Hepatocyte (in vitro differentiated cells): ENCODE measurements around the gene DMAC1. TPM values are rescaled to one million over a fixed set of nuclear protein-coding genes. Genes with fewer than 3 reads are reported as not detected.

Source experiments
- DNase-seq: peaks from one replicate; pipeline ENCODE4 v3.0.0-alpha.2; 2016; ENCODE audit warnings: low spot score
- H2AFZ ChIP-seq: fragments of 200-600 bp; sonication (generic); 2 replicates; pipeline ENCODE4 v1.6.0; 2016; ENCODE audit warnings: antibody characterized with exemption, mild to moderate bottlenecking
- H3K27ac ChIP-seq: fragments of 200-600 bp; sonication (generic); 2 replicates; pipeline ENCODE4 v1.5.1; 2016; ENCODE audit warnings: mild to moderate bottlenecking
- H3K27me3 ChIP-seq: fragments of 200-600 bp; sonication (generic); 2 replicates; pipeline ENCODE4 v1.6.1; 2016
- H3K36me3 ChIP-seq: fragments of 200-600 bp; sonication (generic); replicated peaks from 2 replicates; pipeline ENCODE4 v1.5.1; 2016; ENCODE audit warnings: low read depth; ENCODE audit not compliant: insufficient read depth
- H3K4me1 ChIP-seq: fragments of 200-600 bp; sonication (generic); 2 replicates; pipeline ENCODE4 v1.5.1; 2016; ENCODE audit warnings: mild to moderate bottlenecking, moderate library complexity; ENCODE audit not compliant: insufficient read depth
- H3K4me2 ChIP-seq: fragments of 200-600 bp; sonication (generic); 2 replicates; pipeline ENCODE4 v1.6.0; 2016
- H3K4me3 ChIP-seq: fragments of 200-600 bp; sonication (generic); 2 replicates; pipeline ENCODE4 v1.5.1; 2016; ENCODE audit warnings: mild to moderate bottlenecking
- H3K79me2 ChIP-seq: fragments of 200-600 bp; sonication (generic); 2 replicates; pipeline ENCODE4 v1.6.0; 2017; ENCODE audit warnings: mild to moderate bottlenecking
- H3K9me2 ChIP-seq: fragments of 200-600 bp; sonication (generic); replicated peaks from 2 replicates; pipeline ENCODE4 v1.6.0; 2017; ENCODE audit warnings: mild to moderate bottlenecking; ENCODE audit not compliant: insufficient read depth
- H3K9me3 ChIP-seq: fragments of 200-600 bp; sonication (generic); 2 replicates; pipeline ENCODE4 v1.5.1; 2016; ENCODE audit warnings: low read depth, mild to moderate bottlenecking
- H4K20me1 ChIP-seq: fragments of 200-600 bp; sonication (generic); 2 replicates; pipeline ENCODE4 v1.6.0; 2016; ENCODE audit warnings: mild to moderate bottlenecking; ENCODE audit not compliant: insufficient read depth, poor library complexity, severe bottlenecking
- CTCF ChIP-seq: fragments of 200-600 bp; sonication (generic); IDR thresholded peaks from 2 replicates; pipeline ENCODE4 v1.5.1; 2016; ENCODE audit warnings: antibody characterized with exemption, mild to moderate bottlenecking; ENCODE audit not compliant: poor library complexity
- EZH2 ChIP-seq: fragments of 200-600 bp; sonication (generic); IDR thresholded peaks from 2 replicates; pipeline ENCODE4 v1.6.1; 2016; ENCODE audit warnings: antibody characterized with exemption, mild to moderate bottlenecking, borderline replicate concordance
- EZH2phosphoT487 ChIP-seq: fragments of 200-600 bp; sonication (generic); IDR thresholded peaks from one replicate; pipeline ENCODE4 v1.6.1; 2018; ENCODE audit warnings: antibody characterized with exemption, mild to moderate bottlenecking, low read depth, moderate library complexity; ENCODE audit not compliant: unreplicated experiment, severe bottlenecking
- WGBS: methylation state at CpG from one replicate; pipeline ENCODE4 v1.1.6; 2016; ENCODE audit warnings: low lambda C conversion rate; ENCODE audit errors: missing lambda C conversion rate; 5-methylcytosine and 5-hydroxymethylcytosine counted together
- polyA plus RNA-seq: library from polyadenylated mRNA; unstranded; fragments of >200 nt; fragmentation: Nextera tagmentation; extraction: Ambion mirVana; gene quantifications from 2 replicates; pipeline ENCODE4 v1.2.1, GENCODE V29; 2016
- total RNA-seq: library from RNA; depleted of rRNA; stranded (reverse); fragments of >200 nt; gene quantifications from 2 replicates; pipeline ENCODE4 v1.2.3, GENCODE V29; 2014

The DMAC1 gene
- total and polyA plus RNA-seq, 2 experiments from 2014 or later: 20.3 to 88.2 TPM

- Histone ChIP-seq H3K4me2 (no peak overlapping the region), H3K27ac (no peak overlapping the region), H3K79me2 (no peaks in the 10 kb centered on the region), H3K4me3 (no peak overlapping the region), H3K9me3 (no peaks in the 10 kb centered on the region), H3K9me2 (no peaks in the 10 kb centered on the region), H3K36me3 (no peaks in the 10 kb centered on the region), H3K4me1 (no peaks in the 10 kb centered on the region), H3K27me3 (no peaks in the 10 kb centered on the region), H2AFZ (no peak overlapping the region), H4K20me1 (no peaks in the 10 kb centered on the region)
- WGBS: 88% methylated on average over 3 of the region's 3 CpGs
- TF ChIP-seq EZH2phosphoT487 (no peak), EZH2 (no peak), CTCF (no peak)
- no peak for DNase-seq
These were observed 13.8 kb downstream of the DMAC1 start for GRCh38 chr9:7785813-7786212.

GRCh38 chr9:7784472-7784871 is 15.1 kb downstream of the DMAC1 start:
- Histone ChIP-seq H3K9me3 (no peaks in the 10 kb centered on the region), H3K27ac (no peak overlapping the region), H3K79me2 (no peaks in the 10 kb centered on the region), H4K20me1 (no peaks in the 10 kb centered on the region), H3K27me3 (no peaks in the 10 kb centered on the region), H3K4me2 (no peak overlapping the region), H3K9me2 (no peaks in the 10 kb centered on the region), H3K4me3 (no peak overlapping the region), H2AFZ (no peak overlapping the region), H3K36me3 (no peaks in the 10 kb centered on the region), H3K4me1 (peaks cover 5% of the 10 kb centered on the region)
- no peak for DNase-seq
- TF ChIP-seq EZH2phosphoT487 (no peak), EZH2 (no peak), CTCF (no peak)
- WGBS: 88% methylated on average over 6 of the region's 6 CpGs

- no peak overlapping the region for H3K4me2 ChIP-seq
- no peak overlapping the region for H3K27ac ChIP-seq
- no peaks in the 10 kb centered on the region for H4K20me1 ChIP-seq
- TF ChIP-seq EZH2phosphoT487: no peak
- no peaks in the 10 kb centered on the region for H3K9me2 ChIP-seq
- H3K9me3 ChIP-seq: no peaks in the 10 kb centered on the region
- no peaks in the 10 kb centered on the region for H3K27me3 ChIP-seq
- no peak for DNase-seq
- peaks cover 5% of the 10 kb centered on the region for H3K4me1 ChIP-seq
- 93% methylated on average over 5 of the region's 5 CpGs for WGBS
- no peak overlapping the region for H3K4me3 ChIP-seq
- no peaks in the 10 kb centered on the region for H3K79me2 ChIP-seq
- H3K36me3 ChIP-seq: no peaks in the 10 kb centered on the region
- no peak overlapping the region for H2AFZ ChIP-seq
These were observed 15.9 kb downstream of the DMAC1 start for GRCh38 chr9:7783635-7784063.

- Histone ChIP-seq H4K20me1 (no peaks in the 10 kb centered on the region), H3K27me3 (no peaks in the 10 kb centered on the region), H3K9me3 (no peaks in the 10 kb centered on the region), H3K27ac (no peak overlapping the region), H3K9me2 (no peaks in the 10 kb centered on the region), H2AFZ (no peak overlapping the region), H3K4me3 (no peak overlapping the region), H3K4me2 (no peak overlapping the region), H3K79me2 (no peaks in the 10 kb centered on the region), H3K36me3 (no peaks in the 10 kb centered on the region), H3K4me1 (peaks cover 5% of the 10 kb centered on the region)
- no peak for DNase-seq
- 74% methylated on average over 3 of the region's 3 CpGs for WGBS
- TF ChIP-seq EZH2phosphoT487: no peak
- TF ChIP-seq EZH2: no peak
- no peak for TF ChIP-seq CTCF
These were observed 17.0 kb downstream of the DMAC1 start for GRCh38 chr9:7782400-7783120.
